Prostate gland (tissue), 2 donors: ENCODE data around the gene PPL. TPM values are rescaled to one million over a fixed set of nuclear protein-coding genes. Genes with fewer than 3 reads are reported as not detected.

ENCODE experiments used
- DNase-seq: peaks from one replicate; pipeline ENCODE4 v3.0.0-alpha.2; 2019; ENCODE audit warnings: low spot score
- H3K27ac ChIP-seq, 2 donors: fragments of 200-600 bp; sonication (generic); 2 replicates each; pipeline ENCODE4 v1.5.1; 2017 to 2019
- H3K27me3 ChIP-seq: fragments of 200-600 bp; sonication (generic); replicated peaks from 2 replicates; pipeline ENCODE4 v1.5.1; 2019; ENCODE audit not compliant: insufficient read depth
- H3K36me3 ChIP-seq, 2 donors: fragments of 200-600 bp; sonication (generic); 1 replicate in 1 of 2; 2 replicates in 1 of 2; pipeline versions ENCODE4 v1.5.1 to v1.8.1; 2017 to 2019
- H3K4me1 ChIP-seq: fragments of 200-600 bp; sonication (generic); replicated peaks from 2 replicates; pipeline ENCODE4 v1.5.1; 2019
- H3K4me3 ChIP-seq, 2 donors: fragments of 200-600 bp; sonication (generic); 2 replicates each; pipeline ENCODE4 v1.5.1; 2017 to 2019
- H3K9me3 ChIP-seq: fragments of 200-600 bp; sonication (generic); 2 replicates; pipeline ENCODE4 v1.5.1; 2017
- CTCF ChIP-seq, 4 experiments: fragments of 200-600 bp in 2 of 4; fragments of 450-650 bp in 2 of 4; sonication (generic) in 2 of 4; IDR thresholded peaks; 1 replicate in 3 of 4; 2 replicates in 1 of 4; pipeline ENCODE4 v1.5.1; 2016 to 2019; ENCODE audit warnings: antibody characterized with exemption in 4 of 4, mild to moderate bottlenecking in 2 of 4, moderate library complexity in 2 of 4
- POLR2A ChIP-seq: fragments of 450-650 bp; IDR thresholded peaks from one replicate; pipeline ENCODE4 v1.6.1; 2016; ENCODE audit warnings: antibody characterized with exemption, mild to moderate bottlenecking
- POLR2AphosphoS5 ChIP-seq: sonication (generic); formaldehyde crosslinking; IDR thresholded peaks from one replicate; pipeline ENCODE4 v1.6.1; 2017; ENCODE audit warnings: antibody characterized with exemption
- WGBS: methylation state at CpG from one replicate; pipeline ENCODE4 v1.1.5; 2018; 5-methylcytosine and 5-hydroxymethylcytosine counted together
- intact Hi-C: fragments of 100-400 bp; cut with DNase I; formaldehyde crosslinking; loops from one replicate; pipeline ENCODE4 v1.14.2; 2022
- total RNA-seq, 2 donors: library from RNA; depleted of rRNA; stranded (reverse); fragments of >200 nt; gene quantifications; one replicate each; pipeline ENCODE4 v1.1.0, GENCODE V29; 2016

PPL gene
- total RNA-seq, 2 donors from 2014 or later: 39.4 to 64.3 TPM

GRCh38 chr16:4860727-4861342, 76.1 kb downstream of the PPL start:
- intact Hi-C loops: no loop called here
- no peak for DNase-seq
- peaks cover 0 to 17% of the 10 kb centered on the region in 2 donors for H3K36me3 ChIP-seq

GRCh38 chr16:4859900-4860255, 77.1 kb downstream of the PPL start:
- DNase-seq: no peak
- peaks cover 0 to 17% of the 10 kb centered on the region in 2 donors for H3K36me3 ChIP-seq
- no peaks in the 10 kb centered on the region for H3K4me1 ChIP-seq
- intact Hi-C loops: no loop called here
- TF ChIP-seq CTCF (IDR thresholded peaks at IDR 0.05): no peak
- TF ChIP-seq POLR2AphosphoS5: no peak
- TF ChIP-seq POLR2A: no peak
- 93% methylated on average over 10 of the region's 10 CpGs for WGBS
- no peaks in the 10 kb centered on the region for H3K9me3 ChIP-seq
- no peak overlapping the region for H3K4me3 ChIP-seq
- H3K27me3 ChIP-seq: no peaks in the 10 kb centered on the region
- no peak overlapping the region for H3K27ac ChIP-seq

More at GRCh38 chr16:4860727-4861342, 76.1 kb downstream of the PPL start:
- TF ChIP-seq POLR2A (no peak), CTCF (IDR thresholded peaks at IDR 0.05) (no peak), POLR2AphosphoS5 (no peak)
- H3K9me3 ChIP-seq: no peaks in the 10 kb centered on the region
- H3K4me3 ChIP-seq: no peak overlapping the region
- 94% methylated on average over 14 of the region's 14 CpGs for WGBS
- H3K27ac ChIP-seq: no peak overlapping the region
- no peaks in the 10 kb centered on the region for H3K27me3 ChIP-seq
- no peaks in the 10 kb centered on the region for H3K4me1 ChIP-seq

GRCh38 chr16:4859190-4859899, 77.6 kb downstream of the PPL start:
- DNase-seq: no peak
- H3K36me3 ChIP-seq: peaks cover 0 to 17% of the 10 kb centered on the region in 2 donors
- 89% methylated on average over 17 of the region's 17 CpGs for WGBS
- H3K4me3 ChIP-seq: no peak overlapping the region
- TF ChIP-seq CTCF (IDR thresholded peaks at IDR 0.05) (no peak), POLR2A (no peak), POLR2AphosphoS5 (no peak)
- H3K4me1 ChIP-seq: no peaks in the 10 kb centered on the region
- no peak overlapping the region for H3K27ac ChIP-seq
- no peaks in the 10 kb centered on the region for H3K27me3 ChIP-seq
- intact Hi-C loops: no loop called here
- no peaks in the 10 kb centered on the region for H3K9me3 ChIP-seq

- Histone ChIP-seq H3K4me3 (no peak overlapping the region), H3K36me3 (peaks cover 4 to 20% of the 10 kb centered on the region in 2 donors), H3K27ac (no peak overlapping the region), H3K9me3 (no peaks in the 10 kb centered on the region), H3K4me1 (no peaks in the 10 kb centered on the region), H3K27me3 (no peaks in the 10 kb centered on the region)
- 93% methylated on average over 2 of the region's 2 CpGs for WGBS
- TF ChIP-seq POLR2A (no peak), CTCF (IDR thresholded peaks at IDR 0.05) (no peak), POLR2AphosphoS5 (no peak)
- intact Hi-C loops: no loop called here
- DNase-seq: no peak
Observed at GRCh38 chr16:4855804-4856203, 81.1 kb downstream of the PPL start.

GRCh38 chr16:4855371-4855770, 81.6 kb downstream of the PPL start:
- DNase-seq: no peak
- Histone ChIP-seq H3K4me3 (no peak overlapping the region), H3K9me3 (no peaks in the 10 kb centered on the region), H3K36me3 (peaks cover 4 to 20% of the 10 kb centered on the region in 2 donors), H3K4me1 (no peaks in the 10 kb centered on the region), H3K27me3 (no peaks in the 10 kb centered on the region), H3K27ac (no peak overlapping the region)
- intact Hi-C loops: no loop called here
- TF ChIP-seq POLR2AphosphoS5 (no peak), POLR2A (no peak), CTCF (IDR thresholded peaks at IDR 0.05) (no peak)
- 97% methylated on average over 5 of the region's 5 CpGs for WGBS
